GM19238 (cell line): ENCODE measurements around the gene CHMP1B.

ENCODE experiments used
- DNase-seq: peaks from one replicate; pipeline ENCODE4 v3.0.0; 2011; ENCODE audit warnings: low spot score; ENCODE audit not compliant: insufficient read length

The CHMP1B gene

GRCh38 chr18:11901826-11902438, 50.7 kb downstream of the CHMP1B start:
- no peak for DNase-seq

- DNase-seq: no peak
These were observed 51.5 kb downstream of the CHMP1B start for GRCh38 chr18:11902522-11903292.
